Esophagus muscularis mucosa (tissue), 4 donors: Measurements from ENCODE around the gene NOL6.

Source experiments
- EP300 ChIP-seq: sonication (generic); formaldehyde crosslinking; IDR thresholded peaks from one replicate; pipeline ENCODE4 v1.6.1; 2017; ENCODE audit warnings: antibody characterized with exemption
- POLR2A ChIP-seq: fragments of 450-650 bp; IDR thresholded peaks from one replicate; pipeline ENCODE4 v1.6.1; 2017; ENCODE audit warnings: antibody characterized with exemption, moderate library complexity, mild to moderate bottlenecking, low read depth
- POLR2AphosphoS5 ChIP-seq, 2 donors: sonication (generic); formaldehyde crosslinking; IDR thresholded peaks; one replicate each; pipeline ENCODE4 v1.6.1; 2017; ENCODE audit warnings: antibody characterized with exemption in 2 of 2
- TF ChIP-seq, protein P1 (sequence below), 3 experiments: fragments of 200-600 bp in 2 of 3; fragments of 450-650 bp in 1 of 3; sonication (generic) in 2 of 3; IDR thresholded peaks; one replicate each; pipeline ENCODE4 v1.5.1; 2017 to 2019; ENCODE audit warnings: antibody characterized with exemption in 3 of 3, mild to moderate bottlenecking in 2 of 3, moderate library complexity in 1 of 3

DNA sequence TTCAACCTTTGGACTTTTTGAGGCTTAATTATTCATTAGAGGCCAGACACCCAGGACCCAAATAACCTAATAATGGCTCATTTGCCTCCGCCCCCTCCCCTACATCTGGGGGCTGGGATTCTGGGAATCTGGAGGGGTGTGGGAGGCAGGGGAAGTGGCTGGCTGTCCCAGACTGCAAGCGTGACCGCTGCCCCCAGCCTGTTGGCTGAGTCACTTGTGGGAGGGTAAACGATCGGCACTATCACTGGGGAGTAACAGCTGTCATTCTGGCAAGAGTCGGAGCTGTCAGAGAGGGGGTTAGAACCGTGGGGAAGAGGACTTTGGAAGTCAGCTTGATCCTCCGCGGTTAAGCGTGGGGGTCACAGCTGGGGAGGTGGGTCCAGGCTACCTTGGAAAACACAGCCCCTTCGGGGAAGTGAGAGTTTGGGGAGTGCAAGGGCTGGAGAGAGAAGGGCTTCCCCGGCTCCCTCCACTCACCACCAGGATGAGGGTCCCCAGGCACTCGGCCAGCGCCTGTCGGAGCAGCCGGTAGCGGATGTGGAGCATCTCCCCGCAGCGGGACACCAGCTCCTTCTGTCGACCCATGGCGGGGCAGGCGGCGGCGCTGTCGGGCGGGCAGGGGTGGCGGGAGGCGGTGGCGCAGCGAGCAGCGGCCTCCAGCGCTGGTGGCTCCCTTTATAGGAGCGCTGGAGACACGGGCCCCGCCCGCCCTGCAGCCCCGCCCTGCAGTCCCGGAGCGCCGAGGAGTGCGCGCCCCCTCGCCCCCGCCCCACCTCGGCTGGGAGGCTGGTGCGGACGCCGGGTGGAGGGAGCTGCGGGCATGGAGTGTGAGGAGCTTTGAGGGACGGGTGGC is 26.6 kb downstream of the NOL6 start, which contains the start of gene AQP3:
- TF ChIP-seq, protein P1, sequence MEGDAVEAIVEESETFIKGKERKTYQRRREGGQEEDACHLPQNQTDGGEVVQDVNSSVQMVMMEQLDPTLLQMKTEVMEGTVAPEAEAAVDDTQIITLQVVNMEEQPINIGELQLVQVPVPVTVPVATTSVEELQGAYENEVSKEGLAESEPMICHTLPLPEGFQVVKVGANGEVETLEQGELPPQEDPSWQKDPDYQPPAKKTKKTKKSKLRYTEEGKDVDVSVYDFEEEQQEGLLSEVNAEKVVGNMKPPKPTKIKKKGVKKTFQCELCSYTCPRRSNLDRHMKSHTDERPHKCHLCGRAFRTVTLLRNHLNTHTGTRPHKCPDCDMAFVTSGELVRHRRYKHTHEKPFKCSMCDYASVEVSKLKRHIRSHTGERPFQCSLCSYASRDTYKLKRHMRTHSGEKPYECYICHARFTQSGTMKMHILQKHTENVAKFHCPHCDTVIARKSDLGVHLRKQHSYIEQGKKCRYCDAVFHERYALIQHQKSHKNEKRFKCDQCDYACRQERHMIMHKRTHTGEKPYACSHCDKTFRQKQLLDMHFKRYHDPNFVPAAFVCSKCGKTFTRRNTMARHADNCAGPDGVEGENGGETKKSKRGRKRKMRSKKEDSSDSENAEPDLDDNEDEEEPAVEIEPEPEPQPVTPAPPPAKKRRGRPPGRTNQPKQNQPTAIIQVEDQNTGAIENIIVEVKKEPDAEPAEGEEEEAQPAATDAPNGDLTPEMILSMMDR (IDR thresholded peaks at IDR 0.05) = peak; percentile 43 to 50 (median 46)
- TF ChIP-seq POLR2AphosphoS5 (IDR thresholded peaks at IDR 0.05) (no peak), POLR2A (no peak), EP300 (no peak)
